HG03108 (cell line): Measurements from ENCODE around the gene PABPC5.

Source experiments
- ATAC-seq: cut with Tn5 transposase; IDR thresholded peaks from one replicate; pipeline ENCODE4 v1.9.1; 2021; ENCODE audit warnings: moderate library complexity; ENCODE audit not compliant: unreplicated experiment

PABPC5 gene

DNA sequence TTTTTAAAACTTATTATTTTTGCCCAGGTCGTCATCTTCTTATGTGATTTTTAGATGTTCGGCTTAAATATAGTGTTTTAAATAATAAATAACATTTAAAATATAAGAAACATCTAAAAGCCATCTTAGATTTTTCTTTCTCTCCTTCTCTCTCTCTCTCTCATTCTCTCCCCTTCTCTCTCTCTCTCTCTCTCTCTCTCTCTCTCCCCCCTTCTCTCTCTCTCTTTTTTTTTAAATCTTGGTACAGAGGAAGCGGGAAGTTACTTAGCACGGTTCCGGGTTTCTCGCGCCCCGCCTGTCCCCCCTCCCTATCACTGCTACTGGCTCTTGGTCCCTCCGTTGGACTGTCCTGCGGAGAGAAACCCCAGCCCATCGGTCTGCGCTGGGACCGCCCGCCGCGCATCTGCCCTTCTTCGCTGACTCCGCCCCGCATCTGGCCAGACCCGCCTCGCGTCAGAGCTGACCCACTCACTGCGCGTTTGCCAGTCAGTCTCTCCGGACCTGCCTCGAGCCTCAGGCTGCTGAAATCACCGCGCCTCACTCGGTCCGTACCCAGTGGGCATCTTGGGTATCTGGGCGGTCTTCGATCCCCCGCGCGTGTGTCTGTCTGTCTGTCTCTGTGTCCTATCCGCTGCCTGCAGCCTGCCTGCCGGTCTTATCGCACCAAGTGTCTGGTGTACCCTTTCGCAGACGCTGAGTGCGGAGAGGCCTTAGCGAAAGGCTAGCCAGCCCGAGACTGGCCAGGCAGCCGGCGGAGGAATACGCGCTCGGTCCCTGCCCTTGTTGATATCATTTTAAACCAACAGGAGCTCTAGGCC lies at the start of gene PABPC5:
PABPC5 (plus strand) TSS at position 489 of the 818 bp plus-strand sequence. CDS start 739 bp downstream, outside the sequence.
- no peak for ATAC-seq

DNA sequence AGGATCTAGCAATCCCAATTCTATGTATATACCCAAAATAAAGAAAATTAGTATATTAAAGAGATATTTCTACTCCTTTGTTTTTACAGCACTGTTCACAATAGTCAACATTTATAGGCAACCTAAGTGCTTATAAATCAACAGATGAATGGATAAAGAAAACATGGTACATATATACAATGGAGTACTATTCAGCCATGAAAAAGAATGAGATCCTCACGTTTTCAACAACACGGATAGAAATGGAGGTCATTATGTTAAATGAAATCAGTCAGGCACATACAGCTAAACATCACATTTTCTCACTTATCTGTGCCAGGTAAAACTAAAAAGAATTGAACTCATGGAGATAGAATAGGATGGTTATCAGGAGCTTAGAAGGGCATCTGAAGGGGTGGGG lies 45.6 kb upstream of the PABPC5 start:
- no peak for ATAC-seq

DNA sequence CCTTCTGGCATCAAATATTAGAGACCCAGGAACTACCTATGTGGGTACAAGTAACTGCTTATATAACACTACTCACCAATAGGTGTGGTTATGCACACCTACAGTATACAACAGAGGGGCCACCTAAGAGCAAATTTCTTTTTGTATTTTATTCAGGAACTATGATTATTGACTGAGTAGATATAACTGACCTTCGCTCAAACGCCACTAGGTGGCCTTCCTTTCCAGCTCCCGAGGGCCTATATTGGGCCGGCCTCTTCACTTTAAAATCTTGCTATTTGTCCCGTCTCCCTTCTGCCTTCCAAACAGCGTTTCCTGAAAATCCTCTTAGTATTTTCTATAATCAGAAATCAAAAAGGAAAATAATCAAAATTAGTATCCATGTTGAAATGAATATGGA lies 19.9 kb upstream of the PABPC5 start:
- no peak for ATAC-seq

DNA sequence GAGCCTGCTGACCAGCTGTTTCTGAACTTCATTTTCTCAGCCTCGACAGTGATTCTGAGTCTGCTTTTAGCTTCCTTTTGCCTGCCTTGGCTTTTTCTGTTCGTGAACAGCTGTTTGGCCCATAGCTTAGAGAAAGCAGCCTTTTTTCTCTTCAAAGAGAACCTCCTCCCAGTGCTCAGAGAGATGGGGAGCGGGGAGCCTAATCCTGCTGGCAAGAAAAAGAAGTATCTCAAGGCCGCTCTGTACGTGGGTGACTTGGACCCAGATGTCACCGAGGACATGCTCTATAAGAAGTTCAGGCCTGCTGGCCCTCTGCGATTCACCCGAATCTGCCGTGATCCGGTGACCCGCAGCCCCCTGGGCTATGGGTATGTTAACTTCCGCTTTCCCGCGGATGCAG lies 756 bp downstream of the PABPC5 start:
- no peak for ATAC-seq
